ENCODE results near the gene NHSL2. TPM values are rescaled to one million over a fixed set of nuclear protein-coding genes. Genes with fewer than 3 reads are reported as not detected.
"Not testable (repeated sequence)": the region's sequence is repeated elsewhere in the genome, so short reads cannot be mapped to it uniquely, and the experiment has no call there.

The NHSL2 gene
- total RNA-seq, 4 donors from 2014 or later: 16.2 to 26.5 (median 23.0) TPM

- DNase-seq (ENCODE audit: low spot score in 2 of 2): no peak
- no peak for TF ChIP-seq POLR2A (IDR thresholded peaks at IDR 0.05)
- no peak for TF ChIP-seq EP300 (IDR thresholded peaks at IDR 0.05)
- TF ChIP-seq CTCF (IDR thresholded peaks at IDR 0.05): no peak
- Histone ChIP-seq H3K27me3 (peaks cover 0 to 5% of the 10 kb centered on the region in 2 donors), H3K4me3 (no peak overlapping the region), H3K36me3 (no peaks in the 10 kb centered on the region), H3K4me1 (no peaks in the 10 kb centered on the region), H3K9me3 (no peaks in the 10 kb centered on the region), H3K27ac (no peak overlapping the region)
- WGBS, 2 donors: 91 to 98% methylated on average over 26 to 43 of the region's 53 CpGs
Observed at GRCh38 chrX:71872542-71873458, 37.8 kb upstream of the NHSL2 start.

- Histone ChIP-seq H3K36me3 (no peaks in the 10 kb centered on the region), H3K4me1 (no peaks in the 10 kb centered on the region), H3K27ac (no peak overlapping the region), H3K4me3 (no peak overlapping the region), H3K9me3 (peaks cover 0 to 5% (median 0%) of the 10 kb centered on the region in 4 donors), H3K27me3 (peaks cover 0 to 5% of the 10 kb centered on the region in 2 donors)
- WGBS, 2 donors: 83 to 100% methylated on average over 2 to 12 of the region's 12 CpGs
- no peak for DNase-seq (ENCODE audit: low spot score in 2 of 2)
- TF ChIP-seq CTCF (IDR thresholded peaks at IDR 0.05): no peak
- TF ChIP-seq EP300 (IDR thresholded peaks at IDR 0.05): no peak
- TF ChIP-seq POLR2A (IDR thresholded peaks at IDR 0.05): no peak
Observed at GRCh38 chrX:71873459-71873833, 37.2 kb upstream of the NHSL2 start.

- not testable (repeated sequence) for H3K36me3 ChIP-seq; DNase-seq (ENCODE audit: low spot score in 2 of 2); H3K27ac ChIP-seq; H3K9me3 ChIP-seq; H3K27me3 ChIP-seq; H3K4me1 ChIP-seq; H3K4me3 ChIP-seq
- 95 to 97% methylated on average over 10 to 13 of the region's 32 CpGs for WGBS, 2 donors
Observed at GRCh38 chrX:71876841-71877240, 33.8 kb upstream of the NHSL2 start.

GRCh38 chrX:71885099-71885498 is 25.5 kb upstream of the NHSL2 start:
- Histone ChIP-seq H3K4me3 (no peak overlapping the region), H3K4me1 (no peaks in the 10 kb centered on the region), H3K27me3 (peaks cover 0 to 3% of the 10 kb centered on the region in 2 donors), H3K36me3 (no peaks in the 10 kb centered on the region), H3K27ac (no peak overlapping the region), H3K9me3 (no peaks in the 10 kb centered on the region)
- DNase-seq (ENCODE audit: low spot score in 2 of 2): no peak
- TF ChIP-seq CTCF (IDR thresholded peaks at IDR 0.05) (no peak), EP300 (IDR thresholded peaks at IDR 0.05) (no peak), POLR2A (IDR thresholded peaks at IDR 0.05) (no peak)
- WGBS, 2 donors: 68 to 72% methylated on average over 3 of the region's 3 CpGs

GRCh38 chrX:71895607-71896006 is 15.0 kb upstream of the NHSL2 start:
- DNase-seq (ENCODE audit: low spot score in 2 of 2): no peak
- H3K36me3 ChIP-seq: no peaks in the 10 kb centered on the region
- no peaks in the 10 kb centered on the region for H3K4me1 ChIP-seq
- TF ChIP-seq EP300 (IDR thresholded peaks at IDR 0.05) (no peak), CTCF (IDR thresholded peaks at IDR 0.05) (no peak), POLR2A (IDR thresholded peaks at IDR 0.05) (no peak)
- no peaks in the 10 kb centered on the region for H3K27me3 ChIP-seq
- H3K27ac ChIP-seq: no peak overlapping the region
- H3K9me3 ChIP-seq: no peaks in the 10 kb centered on the region
- H3K4me3 ChIP-seq: no peak overlapping the region
